AG04450 (cell line): ENCODE results near the gene MN1. TPM values are rescaled to one million over a fixed set of nuclear protein-coding genes. Genes with fewer than 3 reads are reported as not detected.

ENCODE experiments used
- CTCF ChIA-PET: fragments of 300-600, 350-600 bp; formaldehyde crosslinking; extraction: SDS; loops from one replicate; lab custom pipeline; 2022; ENCODE audit warnings: antibody characterized with exemption, inconsistent platforms; lab: Charles Lee
- POLR2A ChIA-PET: fragments of 350-600 bp; formaldehyde crosslinking; extraction: SDS; loops from one replicate; lab custom pipeline; 2021; ENCODE audit warnings: antibody characterized with exemption, inconsistent platforms; lab: Yijun Ruan, JAX
- DNase-seq: peaks from one replicate; pipeline ENCODE4 v3.0.0-alpha.2; 2011; ENCODE audit warnings: low read depth, low spot score
- H3K27ac ChIP-seq: one replicate; pipeline ENCODE4 v1.5.1; 2012; ENCODE audit warnings: low read depth, low read length, control low read depth
- H3K27me3 ChIP-seq: one replicate; pipeline ENCODE4 v1.6.0; 2012; ENCODE audit warnings: low read length; ENCODE audit not compliant: control insufficient read depth, insufficient read depth
- H3K4me3 ChIP-seq: 2 replicates; pipeline ENCODE4 v1.5.1; 2011; ENCODE audit warnings: mild to moderate bottlenecking, low read depth, low read length, control low read depth
- H3K9me3 ChIP-seq: 2 replicates; pipeline ENCODE4 v1.5.1; 2012; ENCODE audit warnings: low read length; ENCODE audit not compliant: control insufficient read depth, insufficient read depth
- CTCF ChIP-seq: IDR thresholded peaks from 2 replicates; pipeline ENCODE4 v1.5.1; 2011; ENCODE audit warnings: low read depth, low read length, control low read depth, inconsistent platforms
- polyA plus RNA-seq: library from polyadenylated mRNA; depleted of rRNA; stranded (reverse); fragments of >200 nt; gene quantifications from 2 replicates; pipeline ENCODE4 v1.2.3, GENCODE V29; 2011

MN1 gene
- polyA plus RNA-seq, 1 experiment: 2.7 TPM

- no peak for DNase-seq
- no peaks in the 10 kb centered on the region for H3K27me3 ChIP-seq
- H3K27ac ChIP-seq: no peak overlapping the region
- ChIA-PET CTCF (no interaction called here), POLR2A (no interaction called here)
- H3K4me3 ChIP-seq: no peak overlapping the region
- H3K9me3 ChIP-seq: peaks cover 7% of the 10 kb centered on the region
- no peak for TF ChIP-seq CTCF
Observed at GRCh38 chr22:27827604-27828587, 26.3 kb upstream of the MN1 start.

- H3K4me3 ChIP-seq: no peak overlapping the region
- peaks cover 7% of the 10 kb centered on the region for H3K9me3 ChIP-seq
- no peak for DNase-seq
- ChIA-PET CTCF (no interaction called here), POLR2A (no interaction called here)
- TF ChIP-seq CTCF: no peak; the same call in 1 of the 2 replicates
- no peaks in the 10 kb centered on the region for H3K27me3 ChIP-seq
- no peak overlapping the region for H3K27ac ChIP-seq
Observed at GRCh38 chr22:27825174-27825573, 23.6 kb upstream of the MN1 start.

GRCh38 chr22:27823221-27823620, 21.7 kb upstream of the MN1 start:
- peaks cover 7% of the 10 kb centered on the region for H3K9me3 ChIP-seq
- no peak for DNase-seq
- no peaks in the 10 kb centered on the region for H3K27me3 ChIP-seq
- ChIA-PET POLR2A (no interaction called here), CTCF (no interaction called here)
- no peak overlapping the region for H3K27ac ChIP-seq
- H3K4me3 ChIP-seq: no peak overlapping the region
- TF ChIP-seq CTCF: no peak

GRCh38 chr22:27820896-27821866, 19.6 kb upstream of the MN1 start:
- no peak overlapping the region for H3K27ac ChIP-seq
- ChIA-PET POLR2A (no interaction called here), CTCF (interaction anchor here (0.7 kb wide), 1 partner anchor 59 kb away, joined by 4 read pairs; no protein-coding TSS in a partner anchor)
- H3K27me3 ChIP-seq: no peaks in the 10 kb centered on the region
- no peak for TF ChIP-seq CTCF
- peaks cover 7% of the 10 kb centered on the region for H3K9me3 ChIP-seq
- DNase-seq: no peak
- H3K4me3 ChIP-seq: no peak overlapping the region
